Heart right ventricle (tissue), 16 donors: ENCODE results near the gene KAT7. TPM values are rescaled to one million over a fixed set of nuclear protein-coding genes. Genes with fewer than 3 reads are reported as not detected.

ENCODE experiments used
- ATAC-seq, 8 donors: fragments of 200-7000 bp; cut with Tn5 transposase; one replicate each; pipeline ENCODE4 v1.9.1; 2020; ENCODE audit warnings: mild to moderate bottlenecking in 8 of 8, moderate library complexity in 8 of 8, moderate number of reproducible peaks in 1 of 8
- DNase-seq, 2 donors: peaks; one replicate each; pipeline ENCODE4 v3.0.0-alpha.2; 2020
- H3K27ac ChIP-seq, 10 donors: fragments of 200-600 bp; sonication (generic) in 2 of 10; one replicate each; pipeline versions ENCODE4 v1.5.0 to v1.8.0; 2020 to 2022; ENCODE audit warnings: mild to moderate bottlenecking in 3 of 10
- H3K27me3 ChIP-seq, 7 donors: fragments of 200-600 bp; one replicate each; pipeline ENCODE4 v1.8.0; 2021 to 2022; ENCODE audit warnings: mild to moderate bottlenecking in 2 of 7
- H3K36me3 ChIP-seq, 9 donors: fragments of 200-600 bp; sonication (generic) in 1 of 9; one replicate each; pipeline versions ENCODE4 v1.5.0 to v1.8.0; 2020 to 2022; ENCODE audit warnings: mild to moderate bottlenecking in 2 of 9
- H3K4me1 ChIP-seq, 9 donors: fragments of 200-600 bp; sonication (generic) in 1 of 9; one replicate each; pipeline versions ENCODE4 v1.5.0 to v1.8.0; 2020 to 2022; ENCODE audit warnings: mild to moderate bottlenecking in 4 of 9
- H3K4me3 ChIP-seq, 10 donors: fragments of 200-600 bp; sonication (generic) in 2 of 10; one replicate each; pipeline versions ENCODE4 v1.5.0 to v1.8.0; 2020 to 2022; ENCODE audit warnings: mild to moderate bottlenecking in 7 of 10, moderate library complexity in 2 of 10
- H3K9me3 ChIP-seq, 11 donors: fragments of 200-600 bp in 10 of 11; sonication (generic) in 2 of 11; one replicate each; pipeline versions ENCODE4 v1.5.0 to v1.8.0; 2013 to 2022; ENCODE audit warnings: mild to moderate bottlenecking in 2 of 11, control low read depth in 1 of 11, moderate library complexity in 1 of 11
- CTCF ChIP-seq, 9 donors: fragments of 200-600 bp; sonication (generic) in 2 of 9; IDR thresholded peaks; one replicate each; pipeline versions ENCODE4 v1.5.0 to v1.8.0; 2021 to 2022; ENCODE audit warnings: antibody characterized with exemption in 9 of 9, mild to moderate bottlenecking in 5 of 9, moderate library complexity in 1 of 9
- WGBS, 2 donors: extraction: QIAGEN DNeasy Blood & Tissue Kit; methylation state at CpG; one replicate each; pipeline ENCODE4 v1.1.7; 2013; ENCODE audit warnings: inconsistent platforms in 1 of 2; 5-methylcytosine and 5-hydroxymethylcytosine counted together
- intact Hi-C, 10 donors: fragments of 100-400 bp; cut with DNase I; formaldehyde crosslinking; loops; one replicate each; pipeline versions ENCODE4 v1.11.1 to v1.14.2; 2022
- polyA plus RNA-seq, 2 donors: library from polyadenylated mRNA; stranded (reverse); fragments of 200-250 nt; gene quantifications; one replicate each; pipeline ENCODE4 v1.2.3, GENCODE V29; 2013
- total RNA-seq, 10 donors: library from RNA; stranded (reverse); fragmentation: NEBNext Ultra II Directional in 3 of 10; extraction: Animal tissue kit (Norgen Biotek cat#: 25700) in 3 of 10; gene quantifications; one replicate each; pipeline versions ENCODE4 v1.2.1 to v1.2.4, GENCODE V29; 2021 to 2023
- donor health status: Arrhythmogenic right ventricular cardiomyopathy.
- donor health status: ischemic (EF 13 %, LVEDD 7.1; RV severe dilation, severe dysfunction).
- donor health status: healthy with polysubstance abuse.
- donor health status: DM: no; HTN: yes; CAD: no.
- donor health status: DM: no; HTN: no; CAD: no.
- donor health status: ischemic (EF 25% LVEDD 6.9; RV normal size, moderate dysfunction).
- donor health status: ischemic (EF 25% LVEDD 5.7; RV mildly dilated, moderate dysfunction).
- donor health status: healthy.
- donor health status: DM: yes; HTN: yes; CAD: no.
- donor health status: Ischemic cardiomyopathy.
- donor health status: ischemic (EF 35%, LVEDD 5.7; RV mildly dilated, moderate dysfunction).
- donor health status: nonischemic (EF 11% LVEDD 7.7; RV severe dilation, severe dysfunction).
- donor health status: DM: yes; HTN: yes; CAD: no.
- donor health status: PGD.
- donor health status: ischemic (EF 29% LVEDD 5.4; RV normal size, mild dysfunction).
- donor health status: nonischemic (EF 23%, LVEDD 6.1; RV moderate dilation, normal function).

Gene KAT7
- total and polyA plus RNA-seq, 12 donors, result 5.9 to 81.3 (median 60.5) TPM

- no peak for TF ChIP-seq CTCF (IDR thresholded peaks at IDR 0.05)
- ATAC-seq, result no peak
Observed at GRCh38 chr17:49869038-49869374, 80.5 kb downstream of the KAT7 start.

GRCh38 chr17:49870298-49870697, 81.8 kb downstream of the KAT7 start:
- WGBS, 2 donors, result 89 to 91% methylated on average over 11 of the region's 11 CpGs
- Histone ChIP-seq H3K27me3 (peaks cover 0 to 17% (median 0%) of the 10 kb centered on the region in 7 donors), H3K36me3 (no peaks in the 10 kb centered on the region), H3K27ac (no peak overlapping the region), H3K4me3 (no peak overlapping the region), H3K4me1 (no peaks in the 10 kb centered on the region), H3K9me3 (no peaks in the 10 kb centered on the region)
- intact Hi-C loops, result loop anchor here in 1 of 10 donors (10.0 kb wide), 1 partner anchor 65 kb away; no protein-coding TSS in a partner anchor
- ATAC-seq, result no peak
- no peak for TF ChIP-seq CTCF (IDR thresholded peaks at IDR 0.05)
- DNase-seq, result no peak

More at GRCh38 chr17:49869038-49869374, 80.5 kb downstream of the KAT7 start:
- DNase-seq, result no peak
- Histone ChIP-seq H3K4me1 (no peaks in the 10 kb centered on the region), H3K9me3 (no peaks in the 10 kb centered on the region), H3K4me3 (no peak overlapping the region), H3K27me3 (peaks cover 0 to 12% (median 0%) of the 10 kb centered on the region in 7 donors), H3K27ac (no peak overlapping the region), H3K36me3 (no peaks in the 10 kb centered on the region)
- intact Hi-C loops, result loop anchor here in 1 of 10 donors (10.0 kb wide), 1 partner anchor 216 kb away; no protein-coding TSS in a partner anchor
- 34 to 47% methylated on average over 1 of the region's 1 CpG for WGBS, 2 donors

- TF ChIP-seq CTCF (IDR thresholded peaks at IDR 0.05), result no peak
Observed at GRCh38 chr17:49871211-49871610, 82.7 kb downstream of the KAT7 start.

GRCh38 chr17:49872754-49873377, 84.4 kb downstream of the KAT7 start:
- no peak for ATAC-seq
- WGBS, 2 donors, result 66 to 74% methylated on average over 6 of the region's 6 CpGs
- H3K4me1 ChIP-seq, result no peaks in the 10 kb centered on the region
- no peaks in the 10 kb centered on the region for H3K9me3 ChIP-seq
- no peak overlapping the region for H3K4me3 ChIP-seq
- no peak for DNase-seq
- intact Hi-C loops, result loop anchor here in 1 of 10 donors (10.0 kb wide), 1 partner anchor 62 kb away; no protein-coding TSS in a partner anchor
- peaks cover 0 to 25% (median 8%) of the 10 kb centered on the region in 7 donors for H3K27me3 ChIP-seq
- no peak overlapping the region for H3K27ac ChIP-seq
- no peaks in the 10 kb centered on the region for H3K36me3 ChIP-seq
- no peak for TF ChIP-seq CTCF (IDR thresholded peaks at IDR 0.05)

More at GRCh38 chr17:49871211-49871610, 82.7 kb downstream of the KAT7 start:
- no peak for ATAC-seq
- no peaks in the 10 kb centered on the region for H3K4me1 ChIP-seq
- H3K36me3 ChIP-seq, result no peaks in the 10 kb centered on the region
- H3K27ac ChIP-seq, result no peak overlapping the region
- no peak overlapping the region for H3K4me3 ChIP-seq
- peaks cover 0 to 20% (median 0%) of the 10 kb centered on the region in 7 donors for H3K27me3 ChIP-seq
- intact Hi-C loops, result loop anchor here in 1 of 10 donors (10.0 kb wide), 1 partner anchor 64 kb away; no protein-coding TSS in a partner anchor
- H3K9me3 ChIP-seq, result no peaks in the 10 kb centered on the region
- 88 to 93% methylated on average over 7 of the region's 7 CpGs for WGBS, 2 donors
- DNase-seq, result no peak
